Glutamatergic neuron (in vitro differentiated cells): ENCODE measurements around the gene SPACA7. TPM values are rescaled to one million over a fixed set of nuclear protein-coding genes. Genes with fewer than 3 reads are reported as not detected.
A peak's percentile ranks its signal among the peaks of the same experiment; 100 is the strongest.

Experiments used
- DNase-seq: peaks from one replicate; pipeline ENCODE4 v3.0.0; 2022
- H3K27ac Mint-ChIP-seq: one replicate; pipeline ENCODE4 v1.8.0; 2020; ENCODE audit warnings: mild to moderate bottlenecking, mixed read lengths, inconsistent platforms; ENCODE audit not compliant: unreplicated experiment
- H3K27me3 Mint-ChIP-seq: one replicate; pipeline ENCODE4 v1.8.0; 2020; ENCODE audit warnings: mild to moderate bottlenecking, moderate library complexity, mixed read lengths, inconsistent platforms; ENCODE audit not compliant: unreplicated experiment
- H3K36me3 Mint-ChIP-seq: one replicate; pipeline ENCODE4 v1.8.0; 2020; ENCODE audit warnings: mild to moderate bottlenecking, mixed read lengths, inconsistent platforms; ENCODE audit not compliant: unreplicated experiment
- H3K4me1 Mint-ChIP-seq: one replicate; pipeline ENCODE4 v1.8.0; 2020; ENCODE audit warnings: mild to moderate bottlenecking, low read depth, mixed read lengths, inconsistent platforms; ENCODE audit not compliant: unreplicated experiment
- H3K4me3 Mint-ChIP-seq: one replicate; pipeline ENCODE4 v1.8.0; 2020; ENCODE audit warnings: mild to moderate bottlenecking, mixed read lengths, inconsistent platforms; ENCODE audit not compliant: unreplicated experiment
- H3K9me3 Mint-ChIP-seq: one replicate; pipeline ENCODE4 v1.8.0; 2020; ENCODE audit warnings: mild to moderate bottlenecking, moderate library complexity, mixed read lengths, inconsistent platforms; ENCODE audit not compliant: unreplicated experiment
- total RNA-seq: library from RNA; stranded (reverse); fragmentation: NEBNext Ultra II Directional; extraction: Animal tissue kit (Norgen Biotek cat#: 25700); gene quantifications from one replicate; pipeline ENCODE4 v1.2.1, GENCODE V29; 2021; ENCODE audit not compliant: unreplicated experiment
- TF ChIP-seq, protein P1 (sequence below): fragments of 200-600 bp; sonication (generic); IDR thresholded peaks from one replicate; pipeline ENCODE4 v1.5.0; 2021; ENCODE audit not compliant: partially characterized antibody, unreplicated experiment

The SPACA7 gene
- total RNA-seq, 1 donor from 2014 or later, result not detected

DNA sequence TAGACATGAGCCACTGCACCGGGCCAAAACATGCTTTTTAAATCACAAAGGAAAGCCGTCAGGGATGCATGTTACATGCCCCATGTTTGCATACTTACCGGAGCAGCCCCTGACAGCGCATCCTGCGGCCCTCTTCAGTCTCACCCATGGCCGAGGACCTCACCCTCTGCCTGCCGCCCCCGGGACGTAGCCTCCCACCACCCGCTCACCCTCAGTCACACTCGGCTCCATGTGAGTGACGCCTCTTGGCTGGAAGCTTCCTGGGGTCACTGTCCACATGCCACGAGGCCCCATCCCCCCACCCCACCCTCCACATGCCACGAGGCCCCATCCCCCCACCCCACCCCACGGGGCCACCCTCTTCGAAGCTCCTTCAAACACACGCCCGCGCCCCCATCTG is 46.1 kb upstream of the SPACA7 start:
- Mint-ChIP-seq H3K4me1 (peaks cover 5% of the 10 kb centered on the region), H3K27ac (no peak overlapping the region), H3K4me3 (no peak overlapping the region), H3K9me3 (peaks cover 1% of the 10 kb centered on the region), H3K36me3 (peaks cover 4% of the 10 kb centered on the region), H3K27me3 (peaks cover 6% of the 10 kb centered on the region)
- no peak for DNase-seq
- TF ChIP-seq, protein P1, sequence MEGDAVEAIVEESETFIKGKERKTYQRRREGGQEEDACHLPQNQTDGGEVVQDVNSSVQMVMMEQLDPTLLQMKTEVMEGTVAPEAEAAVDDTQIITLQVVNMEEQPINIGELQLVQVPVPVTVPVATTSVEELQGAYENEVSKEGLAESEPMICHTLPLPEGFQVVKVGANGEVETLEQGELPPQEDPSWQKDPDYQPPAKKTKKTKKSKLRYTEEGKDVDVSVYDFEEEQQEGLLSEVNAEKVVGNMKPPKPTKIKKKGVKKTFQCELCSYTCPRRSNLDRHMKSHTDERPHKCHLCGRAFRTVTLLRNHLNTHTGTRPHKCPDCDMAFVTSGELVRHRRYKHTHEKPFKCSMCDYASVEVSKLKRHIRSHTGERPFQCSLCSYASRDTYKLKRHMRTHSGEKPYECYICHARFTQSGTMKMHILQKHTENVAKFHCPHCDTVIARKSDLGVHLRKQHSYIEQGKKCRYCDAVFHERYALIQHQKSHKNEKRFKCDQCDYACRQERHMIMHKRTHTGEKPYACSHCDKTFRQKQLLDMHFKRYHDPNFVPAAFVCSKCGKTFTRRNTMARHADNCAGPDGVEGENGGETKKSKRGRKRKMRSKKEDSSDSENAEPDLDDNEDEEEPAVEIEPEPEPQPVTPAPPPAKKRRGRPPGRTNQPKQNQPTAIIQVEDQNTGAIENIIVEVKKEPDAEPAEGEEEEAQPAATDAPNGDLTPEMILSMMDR, result no peak

DNA sequence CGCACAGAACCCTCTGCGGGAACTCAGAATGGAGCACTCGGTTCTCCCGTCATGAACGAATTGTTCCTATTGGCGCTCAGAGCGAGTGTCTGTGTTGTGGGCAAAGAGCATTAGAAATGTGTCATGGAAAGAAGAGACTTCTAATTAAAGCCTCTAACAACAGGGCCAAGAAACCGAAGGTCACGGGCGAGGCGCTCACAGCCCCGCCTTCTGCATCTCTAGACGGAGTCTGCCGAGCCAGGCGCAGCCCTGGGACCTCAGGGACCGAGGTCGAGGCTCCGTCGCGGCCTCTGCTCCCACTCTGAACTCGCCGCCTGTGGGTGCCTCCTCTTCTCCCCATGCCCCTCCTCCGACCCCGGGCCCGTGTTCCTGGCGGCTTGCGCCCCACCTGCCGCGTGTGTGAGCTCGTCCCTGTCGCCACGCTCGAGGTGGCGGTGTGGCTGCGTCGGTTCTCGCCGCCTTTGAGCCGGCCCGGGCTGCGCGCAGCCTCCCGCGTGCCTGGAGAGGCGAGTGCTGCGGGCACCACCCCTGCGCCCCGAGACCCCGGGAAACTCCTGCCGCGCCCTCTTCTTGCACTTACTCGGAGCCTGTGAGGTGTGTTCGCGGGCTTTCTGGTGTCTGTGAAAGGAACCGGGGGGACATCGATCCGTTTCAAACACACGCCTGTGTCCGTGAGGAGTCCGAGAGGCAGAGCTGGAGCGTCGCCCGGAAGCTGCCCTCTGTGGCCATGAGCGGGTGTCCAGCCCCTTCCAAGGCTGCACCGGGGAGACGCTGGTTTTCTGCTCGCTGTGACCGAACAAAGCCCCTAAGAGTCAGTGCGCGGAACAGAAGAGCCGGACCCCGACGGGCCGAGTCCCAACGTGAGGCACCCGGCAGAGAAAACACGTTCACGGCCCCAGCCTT is 45.4 kb upstream of the SPACA7 start:
- Mint-ChIP-seq H3K9me3 (peaks cover 1% of the 10 kb centered on the region), H3K4me3 (no peak overlapping the region), H3K27ac (no peak overlapping the region), H3K4me1 (peaks cover 5% of the 10 kb centered on the region), H3K36me3 (peaks cover 4% of the 10 kb centered on the region), H3K27me3 (peaks cover 4% of the 10 kb centered on the region)
- no peak for DNase-seq
- TF ChIP-seq, protein P1, result no peak

DNA sequence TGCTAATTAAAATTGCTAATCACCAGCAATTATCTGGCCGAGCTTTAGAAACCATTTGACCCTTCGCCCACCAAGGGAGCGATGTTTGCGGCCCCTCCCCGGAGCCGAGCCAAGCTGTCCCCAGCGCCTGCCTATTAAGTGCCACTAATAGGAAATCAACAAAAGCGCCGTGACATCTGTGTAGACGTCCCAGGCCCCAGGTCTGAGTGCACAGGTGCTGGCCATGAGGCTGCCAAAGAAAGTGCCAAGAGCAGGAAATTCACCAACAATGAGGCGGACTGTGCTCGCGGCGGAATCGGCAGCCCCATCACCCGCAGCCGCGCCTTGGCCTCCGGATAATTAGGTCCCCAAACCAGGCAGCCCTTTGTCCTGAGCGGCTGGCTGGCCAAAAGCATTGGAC is 44.5 kb upstream of the SPACA7 start:
- Mint-ChIP-seq H3K27ac (no peak overlapping the region), H3K4me1 (peaks cover 5% of the 10 kb centered on the region), H3K9me3 (peaks cover 1% of the 10 kb centered on the region), H3K36me3 (peaks cover 9% of the 10 kb centered on the region), H3K27me3 (peaks cover 5% of the 10 kb centered on the region), H3K4me3 (peak overlapping the region; percentile 20)
- DNase-seq, result peak; percentile 42
- TF ChIP-seq, protein P1, result no peak

DNA sequence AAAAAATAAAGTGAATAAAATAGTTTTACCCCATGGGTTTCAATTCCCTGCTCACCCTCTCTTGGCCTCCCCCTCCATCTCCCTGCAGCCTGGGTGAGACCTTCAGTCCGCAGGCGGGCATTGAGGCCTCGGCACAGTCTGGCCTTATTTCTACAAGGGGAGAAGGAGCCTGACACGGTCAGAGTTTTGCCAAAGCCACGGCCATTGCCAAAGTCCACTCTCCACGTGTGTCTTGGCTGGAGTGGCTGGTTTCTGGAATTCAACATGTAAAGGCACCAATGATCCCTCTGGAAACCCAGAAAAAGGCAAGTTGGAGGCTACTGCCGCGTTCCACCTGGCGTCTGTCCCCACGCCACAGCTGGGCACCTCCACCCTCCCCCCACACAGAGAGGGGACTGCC is 43.4 kb upstream of the SPACA7 start:
- H3K27me3 Mint-ChIP-seq, result peaks cover 5% of the 10 kb centered on the region

More for the DNA sequence above, 43.4 kb upstream of the SPACA7 start:
- H3K4me3 Mint-ChIP-seq, result no peak overlapping the region
- peaks cover 20% of the 10 kb centered on the region for H3K36me3 Mint-ChIP-seq
- DNase-seq, result no peak
- peaks cover 5% of the 10 kb centered on the region for H3K4me1 Mint-ChIP-seq
- peaks cover 4% of the 10 kb centered on the region for H3K9me3 Mint-ChIP-seq
- TF ChIP-seq, protein P1, result no peak
- H3K27ac Mint-ChIP-seq, result no peak overlapping the region
